ENCODE measurements around the gene HSPA12B. TPM values are rescaled to one million over a fixed set of nuclear protein-coding genes. Genes with fewer than 3 reads are reported as not detected.

HSPA12B gene
- total and polyA plus RNA-seq, 8 donors, result 0.55 to 6.0 (median 1.7) TPM

DNA sequence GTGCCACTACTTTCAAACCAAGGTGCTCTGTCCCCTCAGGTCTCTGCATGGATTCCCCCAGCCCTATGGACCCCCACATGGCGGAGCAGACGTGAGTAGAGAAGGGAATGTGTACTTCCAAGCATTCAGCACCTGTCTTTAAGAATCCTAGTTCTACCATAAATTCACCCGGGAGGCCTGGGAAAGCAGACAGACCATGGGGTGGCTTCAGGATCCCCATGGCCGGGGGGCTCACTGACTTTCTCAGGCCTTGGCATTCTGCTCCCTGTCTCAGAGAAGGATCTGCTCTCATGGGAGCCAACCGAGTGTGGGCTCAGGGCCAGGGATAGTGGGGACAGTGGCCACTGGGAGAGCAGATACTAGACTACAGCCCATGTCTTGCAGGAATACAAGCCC lies 65.9 kb downstream of the HSPA12B start:
- Histone ChIP-seq H3K4me1 (peaks cover 0 to 7% (median 0%) of the 10 kb centered on the region in 3 donors), H3K27ac (no peak overlapping the region)
- no peak for DNase-seq

GRCh38 chr20:3798908-3799248 lies 66.4 kb downstream of the HSPA12B start:
- no peak for ATAC-seq
- Histone ChIP-seq H3K27me3 (no peaks in the 10 kb centered on the region), H3K36me3 (no peaks in the 10 kb centered on the region), H3K4me1 (peaks cover 0 to 7% (median 0%) of the 10 kb centered on the region in 3 donors), H3K4me3 (no peak overlapping the region), H3K27ac (no peak overlapping the region), H3K9me3 (no peaks in the 10 kb centered on the region)
- TF ChIP-seq CTCF (IDR thresholded peaks at IDR 0.05), result no peak
- no peak for FAIRE-seq
- WGBS, 2 donors, result 92 to 95% methylated on average over 3 of the region's 3 CpGs
- no peak for DNase-seq
- intact Hi-C loops (cut with DNase I), result no loop called here

More for the DNA sequence above, 65.9 kb downstream of the HSPA12B start:
- 82 to 89% methylated on average over 5 of the region's 5 CpGs for WGBS, 2 donors
- FAIRE-seq (no peak), ATAC-seq (no peak)
- no peak for TF ChIP-seq CTCF (IDR thresholded peaks at IDR 0.05)
- Histone ChIP-seq H3K27me3 (no peaks in the 10 kb centered on the region), H3K9me3 (no peaks in the 10 kb centered on the region), H3K4me3 (no peak overlapping the region), H3K36me3 (no peaks in the 10 kb centered on the region)
- intact Hi-C loops (cut with DNase I), result no loop called here

- Histone ChIP-seq H3K9me3 (no peaks in the 10 kb centered on the region), H3K27ac (no peak overlapping the region), H3K4me3 (no peak overlapping the region), H3K27me3 (no peaks in the 10 kb centered on the region), H3K4me1 (peaks cover 0 to 7% (median 0%) of the 10 kb centered on the region in 3 donors), H3K36me3 (no peaks in the 10 kb centered on the region)
- ATAC-seq (no peak), DNase-seq (peak in 1 of 6 donors; percentile 9), FAIRE-seq (no peak)
- intact Hi-C loops (cut with DNase I), result no loop called here
- no peak for TF ChIP-seq CTCF (IDR thresholded peaks at IDR 0.05)
- WGBS, 2 donors, result 94 to 95% methylated on average over 11 to 18 of the region's 18 CpGs
These were observed 67.9 kb downstream of the HSPA12B start for GRCh38 chr20:3800256-3800877.

- peak in 1 of 6 donors; percentile 21 for DNase-seq
- TF ChIP-seq CTCF (IDR thresholded peaks at IDR 0.05), result no peak
- 94 to 97% methylated on average over 8 of the region's 8 CpGs for WGBS, 2 donors
These were observed 68.4 kb downstream of the HSPA12B start for GRCh38 chr20:3800878-3801260.

DNA sequence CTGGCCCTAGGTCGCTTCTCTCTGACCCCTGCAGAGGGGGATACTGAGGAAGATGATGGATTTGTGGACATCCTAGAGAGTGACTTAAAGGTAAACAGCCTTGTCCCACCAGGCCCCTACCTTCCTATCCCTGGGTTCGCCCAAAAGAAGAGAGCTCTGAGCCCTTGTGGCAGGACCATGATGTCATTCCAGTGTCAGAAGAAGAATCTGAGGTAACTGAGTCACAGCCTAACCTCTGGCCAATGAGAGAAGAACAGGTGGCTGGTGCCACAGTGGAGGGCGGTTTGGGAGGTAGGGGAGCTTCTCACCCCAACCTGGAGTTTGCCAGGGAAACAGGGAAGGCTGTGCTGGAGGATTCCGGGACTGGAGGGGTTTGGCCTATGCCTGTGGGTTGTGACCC lies 68.8 kb downstream of the HSPA12B start:
- Histone ChIP-seq H3K27me3 (no peaks in the 10 kb centered on the region), H3K36me3 (no peaks in the 10 kb centered on the region), H3K27ac (no peak overlapping the region), H3K4me3 (no peak overlapping the region), H3K4me1 (peaks cover 6 to 13% (median 8%) of the 10 kb centered on the region in 3 donors), H3K9me3 (no peaks in the 10 kb centered on the region)
- intact Hi-C loops (cut with DNase I), result no loop called here
- no peak for TF ChIP-seq CTCF (IDR thresholded peaks at IDR 0.05)
- no peak for ATAC-seq
- WGBS, 2 donors, result 87 to 96% methylated on average over 4 of the region's 4 CpGs
- FAIRE-seq, result no peak
- peak in 1 of 6 donors; percentile 3 for DNase-seq

More at GRCh38 chr20:3800878-3801260, 68.4 kb downstream of the HSPA12B start:
- no peak for ATAC-seq
- Histone ChIP-seq H3K27me3 (no peaks in the 10 kb centered on the region), H3K4me1 (peaks cover 1 to 9% (median 3%) of the 10 kb centered on the region in 3 donors), H3K27ac (no peak overlapping the region), H3K9me3 (no peaks in the 10 kb centered on the region), H3K4me3 (no peak overlapping the region), H3K36me3 (no peaks in the 10 kb centered on the region)
- intact Hi-C loops (cut with DNase I), result no loop called here
- no peak for FAIRE-seq

Measured in pancreas (tissue), 10 donors.